Naive thymus-derived CD4-positive, alpha-beta T cell (primary cell): ENCODE measurements around the gene TSHZ2. TPM values are rescaled to one million over a fixed set of nuclear protein-coding genes. Genes with fewer than 3 reads are reported as not detected.
"Not testable (repeated sequence)": the region's sequence is repeated elsewhere in the genome, so short reads cannot be mapped to it uniquely, and the experiment has no call there.

Experiments
- ATAC-seq: fragments of 150-1000 bp; cut with Tn5 transposase; 2 replicates; pipeline ENCODE4 v1.10.0; 2021; ENCODE audit warnings: mild to moderate bottlenecking, moderate library complexity
- CTCF ChIA-PET: fragments of 350-600 bp; sonication (Branson Sonifier 250); formaldehyde crosslinking; loops from one replicate; lab custom pipeline; 2021; ENCODE audit warnings: antibody characterized with exemption; lab: Charles Lee
- POLR2A ChIA-PET: fragments of 350-600 bp; sonication (Branson Sonifier 250); formaldehyde crosslinking; loops from one replicate; lab custom pipeline; 2021; ENCODE audit warnings: antibody characterized with exemption, inconsistent platforms; lab: Charles Lee
- DNase-seq, 9 donors: peaks; one replicate each; pipeline versions ENCODE4 v3.0.0 to v3.0.0-alpha.2; 2020 to 2022; ENCODE audit warnings: mixed read lengths in 1 of 9
- H3K27ac ChIP-seq: one replicate; pipeline ENCODE4 v1.7.0; 2013; ENCODE audit warnings: mild to moderate bottlenecking, low read depth, low read length, moderate library complexity
- H3K27me3 ChIP-seq, 2 donors: one replicate each; pipeline ENCODE4 v1.7.0; 2013; ENCODE audit warnings: low read length in 2 of 2, mild to moderate bottlenecking in 2 of 2, moderate library complexity in 2 of 2; ENCODE audit not compliant: control insufficient read depth in 2 of 2, insufficient read depth in 2 of 2
- H3K36me3 ChIP-seq, 3 experiments: 1 replicate in 2 of 3; 2 replicates in 1 of 3; pipeline ENCODE4 v1.7.0; 2013; ENCODE audit warnings: low read length in 3 of 3, mild to moderate bottlenecking in 3 of 3, moderate library complexity in 1 of 3; ENCODE audit not compliant: insufficient read depth in 3 of 3, control insufficient read depth in 2 of 3
- H3K4me1 ChIP-seq, 2 donors: one replicate each; pipeline ENCODE4 v1.7.0; 2013; ENCODE audit warnings: low read length in 2 of 2, mild to moderate bottlenecking in 2 of 2, moderate library complexity in 1 of 2; ENCODE audit not compliant: control insufficient read depth in 2 of 2, insufficient read depth in 2 of 2
- H3K4me3 ChIP-seq: 2 replicates; pipeline ENCODE4 v1.7.0; 2013; ENCODE audit warnings: mild to moderate bottlenecking, low read length
- H3K9me3 ChIP-seq, 3 experiments: 1 replicate in 2 of 3; 2 replicates in 1 of 3; pipeline ENCODE4 v1.7.0; 2013; ENCODE audit warnings: low read length in 3 of 3; ENCODE audit not compliant: control insufficient read depth in 2 of 3
- H3K27ac Mint-ChIP-seq, 9 donors: one replicate each; pipeline ENCODE4 v1.8.0; 2020 to 2022; ENCODE audit warnings: mixed read lengths in 9 of 9, mild to moderate bottlenecking in 8 of 9, moderate library complexity in 5 of 9, inconsistent platforms in 2 of 9
- H3K27me3 Mint-ChIP-seq, 5 donors: one replicate each; pipeline ENCODE4 v1.8.0; 2021 to 2022; ENCODE audit warnings: mixed read lengths in 5 of 5, mild to moderate bottlenecking in 1 of 5
- H3K36me3 Mint-ChIP-seq, 5 donors: one replicate each; pipeline ENCODE4 v1.8.0; 2020 to 2022; ENCODE audit warnings: mixed read lengths in 5 of 5, mild to moderate bottlenecking in 3 of 5, inconsistent platforms in 1 of 5
- H3K4me1 Mint-ChIP-seq, 7 donors: one replicate each; pipeline ENCODE4 v1.8.0; 2020 to 2022; ENCODE audit warnings: mixed read lengths in 7 of 7, mild to moderate bottlenecking in 3 of 7, inconsistent platforms in 1 of 7
- H3K4me3 Mint-ChIP-seq, 10 donors: one replicate each; pipeline ENCODE4 v1.8.0; 2020 to 2022; ENCODE audit warnings: mild to moderate bottlenecking in 10 of 10, mixed read lengths in 10 of 10, moderate library complexity in 6 of 10, inconsistent platforms in 2 of 10
- H3K9me3 Mint-ChIP-seq, 11 donors: one replicate each; pipeline ENCODE4 v1.8.0; 2020 to 2022; ENCODE audit warnings: mixed read lengths in 11 of 11, mild to moderate bottlenecking in 4 of 11, inconsistent platforms in 1 of 11, moderate library complexity in 1 of 11
- intact Hi-C, 2 donors: fragments of 100-400 bp; cut with micrococcal nuclease; formaldehyde crosslinking; loops; one replicate each; pipeline ENCODE4 v1.15.1; 2023
- polyA plus RNA-seq, 2 donors: library from polyadenylated mRNA; unstranded; fragments of 300-500 nt; fragmentation: Illumina TruSeq; gene quantifications; one replicate each; pipeline ENCODE4 v1.2.3, GENCODE V29; 2021
- total RNA-seq, 6 experiments: library from RNA in 5 of 6; stranded (reverse) in 5 of 6; gene quantifications; 1 replicate in 5 of 6; 2 replicates in 1 of 6; pipeline ENCODE4 v1.2.3 and lab custom pipeline; 2021 to 2026

TSHZ2 gene
- total and polyA plus RNA-seq, 7 experiments from 2014 or later = 6.0 to 84.5 (median 42.5) TPM

DNA sequence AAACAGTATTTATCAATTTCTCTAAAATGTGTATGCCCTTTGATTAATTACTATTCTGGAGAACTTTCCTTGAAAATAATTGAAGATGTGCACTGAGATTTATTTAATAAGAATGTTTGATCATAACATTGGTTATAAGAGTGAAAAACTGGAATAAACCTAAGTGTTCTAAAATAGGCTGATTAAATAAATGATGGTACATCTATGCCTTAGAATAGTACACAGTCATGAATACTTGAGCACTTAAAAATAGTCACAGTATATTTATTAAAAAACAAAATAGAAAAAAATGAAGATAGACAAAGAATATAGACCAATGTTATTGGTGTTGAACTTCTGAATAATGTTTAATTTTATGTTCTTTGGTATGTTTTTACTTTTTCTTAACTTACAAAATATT, 528.5 kb downstream of the TSHZ2 start:
- peaks cover 3 to 18% (median 7%) of the 10 kb centered on the region in 11 donors for H3K9me3 Mint-ChIP-seq
- peaks cover 0 to 2% (median 0%) of the 10 kb centered on the region in 7 donors for H3K4me1 Mint-ChIP-seq
- H3K27ac ChIP-seq = no peak overlapping the region
- no peaks in the 10 kb centered on the region for H3K4me1 ChIP-seq
- peaks cover 0 to 13% (median 0%) of the 10 kb centered on the region in 5 donors for H3K27me3 Mint-ChIP-seq
- H3K36me3 Mint-ChIP-seq = peaks cover 0 to 19% (median 0%) of the 10 kb centered on the region in 5 donors
- H3K27ac Mint-ChIP-seq = no peak overlapping the region
- ChIA-PET CTCF (no interaction called here), POLR2A (no interaction called here)
- intact Hi-C loops = no loop called here
- ATAC-seq (no peak), DNase-seq (no peak)
- no peak overlapping the region for H3K4me3 Mint-ChIP-seq
- no peak overlapping the region for H3K4me3 ChIP-seq
- no peaks in the 10 kb centered on the region for H3K36me3 ChIP-seq
- no peaks in the 10 kb centered on the region for H3K9me3 ChIP-seq
- no peaks in the 10 kb centered on the region for H3K27me3 ChIP-seq

DNA sequence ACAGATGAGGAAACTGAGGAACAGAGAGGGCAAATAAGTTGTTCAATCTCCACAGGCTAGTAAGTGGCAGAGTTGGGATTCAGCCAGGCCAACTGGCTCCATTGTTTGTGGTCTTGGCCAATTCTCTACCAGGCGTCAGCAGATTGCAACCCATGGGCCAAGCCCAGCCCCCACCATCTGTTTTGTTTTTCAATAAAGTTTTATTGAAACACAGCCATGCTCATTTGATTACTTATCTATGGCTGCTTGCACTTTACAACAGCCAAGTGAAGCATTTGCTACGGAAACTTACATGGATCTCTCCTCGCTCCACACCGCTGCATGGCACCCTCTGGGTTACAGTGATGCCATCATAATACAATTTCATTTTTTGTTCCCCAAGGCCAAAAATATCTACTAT, 530.7 kb downstream of the TSHZ2 start:
- Mint-ChIP-seq H3K9me3 (peaks cover 0 to 13% (median 3%) of the 10 kb centered on the region in 11 donors), H3K27me3 (peaks cover 0 to 12% (median 0%) of the 10 kb centered on the region in 5 donors), H3K27ac (no peak overlapping the region), H3K36me3 (peaks cover 0 to 16% (median 0%) of the 10 kb centered on the region in 5 donors), H3K4me3 (no peak overlapping the region), H3K4me1 (no peaks in the 10 kb centered on the region)
- intact Hi-C loops = no loop called here
- ChIA-PET POLR2A (no interaction called here), CTCF (no interaction called here)
- no peaks in the 10 kb centered on the region for H3K4me1 ChIP-seq
- no peak overlapping the region for H3K4me3 ChIP-seq
- no peaks in the 10 kb centered on the region for H3K27me3 ChIP-seq
- DNase-seq = no peak
- no peaks in the 10 kb centered on the region for H3K36me3 ChIP-seq
- no peak for ATAC-seq
- H3K9me3 ChIP-seq = no peaks in the 10 kb centered on the region
- H3K27ac ChIP-seq = no peak overlapping the region

DNA sequence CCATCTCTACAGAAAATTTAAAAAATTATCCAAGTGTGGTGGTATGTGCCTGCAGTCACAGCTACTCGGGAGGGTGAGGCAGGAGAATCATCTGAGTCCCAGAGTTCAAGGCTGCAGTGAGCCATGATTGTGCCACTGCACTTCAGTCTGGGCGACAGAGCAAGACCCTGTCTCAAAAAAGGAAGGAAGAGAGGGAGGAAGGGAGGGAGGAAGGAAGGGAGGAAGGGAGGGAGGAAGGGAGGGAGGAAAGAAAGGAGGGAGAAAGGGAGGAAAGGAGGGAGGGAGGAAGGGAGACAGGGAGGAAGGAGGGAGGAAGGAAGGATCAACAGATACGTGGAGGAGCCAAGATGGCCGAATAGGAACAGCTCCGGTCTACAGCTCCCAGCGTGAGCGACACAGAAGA, 531.4 kb downstream of the TSHZ2 start:
- Histone ChIP-seq H3K4me3 (no peak overlapping the region), H3K4me1 (no peaks in the 10 kb centered on the region), H3K27me3 (no peaks in the 10 kb centered on the region), H3K9me3 (no peaks in the 10 kb centered on the region), H3K27ac (no peak overlapping the region), H3K36me3 (no peaks in the 10 kb centered on the region)
- H3K27ac Mint-ChIP-seq = no peak overlapping the region
- H3K4me3 Mint-ChIP-seq = no peak overlapping the region
- DNase-seq (no peak), ATAC-seq (no peak)
- no peaks in the 10 kb centered on the region for H3K4me1 Mint-ChIP-seq
- POLR2A ChIA-PET = no interaction called here
- peaks cover 0 to 8% (median 0%) of the 10 kb centered on the region in 11 donors for H3K9me3 Mint-ChIP-seq
- intact Hi-C loops = no loop called here
- peaks cover 0 to 10% (median 0%) of the 10 kb centered on the region in 5 donors for H3K36me3 Mint-ChIP-seq
- peaks cover 0 to 7% (median 0%) of the 10 kb centered on the region in 5 donors for H3K27me3 Mint-ChIP-seq
- CTCF ChIA-PET = no interaction called here

DNA sequence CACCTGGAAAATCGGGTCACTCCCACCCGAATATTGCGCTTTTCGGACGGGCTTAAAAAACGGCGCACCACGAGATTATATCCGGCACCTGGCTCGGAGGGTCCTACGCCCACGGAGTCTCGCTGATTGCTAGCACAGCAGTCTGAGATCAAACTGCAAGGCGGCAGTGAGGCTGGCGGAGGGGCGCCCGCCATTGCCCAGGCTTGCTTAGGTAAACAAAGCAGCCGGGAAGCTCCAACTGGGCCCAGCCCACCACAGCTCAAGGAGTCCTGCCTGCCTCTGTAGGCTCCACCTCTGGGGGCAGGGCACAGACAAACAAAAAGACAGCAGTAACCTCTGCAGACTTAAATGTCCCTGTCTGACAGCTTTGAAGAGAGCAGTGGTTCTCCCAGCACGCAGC, 531.9 kb downstream of the TSHZ2 start:
- H3K4me1 Mint-ChIP-seq, H3K36me3 Mint-ChIP-seq, ATAC-seq, H3K36me3 ChIP-seq, CTCF ChIA-PET, H3K4me1 ChIP-seq, intact Hi-C loops, H3K27ac ChIP-seq, H3K27me3 ChIP-seq, H3K4me3 ChIP-seq, POLR2A ChIA-PET, H3K27me3 Mint-ChIP-seq, H3K4me3 Mint-ChIP-seq, H3K27ac Mint-ChIP-seq, H3K9me3 Mint-ChIP-seq, H3K9me3 ChIP-seq, DNase-seq: not testable (repeated sequence)

DNA sequence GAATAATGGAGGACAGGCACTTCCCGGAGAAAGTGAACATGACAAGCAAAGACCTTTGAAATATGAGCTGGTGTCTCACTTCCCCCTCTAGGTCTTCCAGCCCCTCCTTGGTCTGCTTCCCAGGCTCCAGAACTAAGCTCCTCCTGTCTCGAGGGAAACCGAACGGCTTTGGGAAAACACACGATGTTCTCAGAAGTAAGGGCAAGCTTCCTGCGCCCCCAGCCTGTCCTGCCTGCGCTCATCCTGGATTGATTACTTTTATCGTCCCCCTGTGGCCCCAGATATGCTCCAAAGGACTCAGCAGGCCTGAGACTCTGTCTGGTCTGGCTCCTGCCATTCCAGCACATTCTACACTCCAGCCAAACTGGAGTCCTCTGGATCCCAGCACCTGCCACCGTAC, 538.1 kb downstream of the TSHZ2 start:
- H3K4me1 ChIP-seq = no peaks in the 10 kb centered on the region
- Mint-ChIP-seq H3K9me3 (peaks cover 0 to 7% (median 0%) of the 10 kb centered on the region in 11 donors), H3K4me1 (no peaks in the 10 kb centered on the region), H3K27ac (peak overlapping the region in 1 of 9 donors; percentile 12), H3K4me3 (no peak overlapping the region), H3K36me3 (no peaks in the 10 kb centered on the region), H3K27me3 (no peaks in the 10 kb centered on the region)
- ATAC-seq = no peak
- POLR2A ChIA-PET = no interaction called here
- no peaks in the 10 kb centered on the region for H3K27me3 ChIP-seq
- no peak for DNase-seq
- CTCF ChIA-PET = no interaction called here
- no peaks in the 10 kb centered on the region for H3K36me3 ChIP-seq
- intact Hi-C loops = no loop called here
- no peak overlapping the region for H3K27ac ChIP-seq
- H3K4me3 ChIP-seq = no peak overlapping the region
- H3K9me3 ChIP-seq = no peaks in the 10 kb centered on the region

DNA sequence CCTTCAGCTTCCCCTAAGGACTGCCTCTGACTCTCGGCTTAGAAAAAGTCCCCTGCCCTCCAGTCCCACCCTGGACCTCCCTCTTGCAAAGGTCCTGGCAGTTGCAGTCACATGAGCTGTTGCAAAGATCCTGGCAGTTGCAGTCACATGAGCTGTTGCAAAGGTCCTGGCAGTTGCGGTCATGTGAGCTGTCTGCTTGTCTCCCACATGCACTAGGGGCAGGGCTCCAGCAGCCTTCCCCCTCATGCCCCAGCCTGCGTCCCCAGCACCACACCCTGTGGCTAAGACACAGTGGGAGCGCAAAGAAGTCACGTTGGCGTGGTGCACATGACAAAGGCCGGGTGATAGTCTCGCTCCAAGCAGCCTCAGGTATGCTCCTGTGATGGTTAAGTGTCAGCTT, 538.5 kb downstream of the TSHZ2 start:
- intact Hi-C loops = no loop called here
- Mint-ChIP-seq H3K4me1 (no peaks in the 10 kb centered on the region), H3K27ac (no peak overlapping the region), H3K36me3 (no peaks in the 10 kb centered on the region), H3K4me3 (no peak overlapping the region), H3K27me3 (no peaks in the 10 kb centered on the region), H3K9me3 (peaks cover 0 to 7% (median 0%) of the 10 kb centered on the region in 11 donors)
- ATAC-seq = no peak
- Histone ChIP-seq H3K27ac (no peak overlapping the region), H3K9me3 (no peaks in the 10 kb centered on the region), H3K27me3 (no peaks in the 10 kb centered on the region), H3K4me3 (no peak overlapping the region), H3K36me3 (no peaks in the 10 kb centered on the region), H3K4me1 (no peaks in the 10 kb centered on the region)
- ChIA-PET CTCF (no interaction called here), POLR2A (no interaction called here)
- no peak for DNase-seq

DNA sequence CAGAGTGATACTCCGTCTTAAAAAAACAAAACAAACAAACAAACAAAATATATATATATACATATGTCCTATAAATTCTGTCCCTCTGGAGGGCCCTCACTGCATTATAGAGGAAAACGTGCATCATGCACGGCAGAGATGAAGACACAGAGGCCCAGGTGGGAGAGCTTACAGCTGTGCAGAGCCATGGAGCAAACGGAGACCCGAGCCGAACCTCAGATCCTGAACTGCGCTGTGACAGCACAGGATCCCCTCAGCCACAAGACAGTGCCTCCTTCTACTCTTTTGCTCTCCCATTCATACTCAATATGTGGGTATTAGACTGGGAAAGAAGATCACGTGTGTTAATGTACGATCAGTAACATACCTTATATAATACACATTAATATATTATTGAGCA, 539.9 kb downstream of the TSHZ2 start:
- no peaks in the 10 kb centered on the region for H3K4me1 Mint-ChIP-seq
- peaks cover 0 to 7% (median 0%) of the 10 kb centered on the region in 11 donors for H3K9me3 Mint-ChIP-seq
- H3K27me3 ChIP-seq = no peaks in the 10 kb centered on the region
- ChIA-PET CTCF (no interaction called here), POLR2A (no interaction called here)
- intact Hi-C loops = no loop called here
- H3K36me3 Mint-ChIP-seq = no peaks in the 10 kb centered on the region
- no peaks in the 10 kb centered on the region for H3K36me3 ChIP-seq
- H3K27me3 Mint-ChIP-seq = peaks cover 0 to 3% (median 0%) of the 10 kb centered on the region in 5 donors
- H3K4me3 Mint-ChIP-seq = no peak overlapping the region
- H3K4me3 ChIP-seq = no peak overlapping the region
- H3K27ac ChIP-seq = no peak overlapping the region
- no peaks in the 10 kb centered on the region for H3K4me1 ChIP-seq
- DNase-seq = no peak
- ATAC-seq = no peak
- H3K9me3 ChIP-seq = no peaks in the 10 kb centered on the region
- H3K27ac Mint-ChIP-seq = no peak overlapping the region
